ENCODE data around the gene CADM4.
"Not testable (repeated sequence)": the region's sequence is repeated elsewhere in the genome, so short reads cannot be mapped to it uniquely, and the experiment has no call there.

Gene CADM4

GRCh38 chr19:43616954-43617353 is 22.7 kb downstream of the CADM4 start:
- peaks cover 18% of the 10 kb centered on the region for H3K36me3 ChIP-seq (ENCODE audit: insufficient read depth, low read length)
- H3K9ac ChIP-seq (ENCODE audit: low read length) = no peak overlapping the region
- no peak overlapping the region for H3K27ac ChIP-seq (ENCODE audit: low read depth, low read length)
- H3K4me1 ChIP-seq (ENCODE audit: insufficient read depth, low read length) = peaks cover 18% of the 10 kb centered on the region
- H3K4me3 ChIP-seq (ENCODE audit: low read depth in 1 of 2, low read length in 2 of 2) = no peak overlapping the region
- no peaks in the 10 kb centered on the region for H3K27me3 ChIP-seq (ENCODE audit: control insufficient read depth in 1 of 2, insufficient read depth in 2 of 2, low read length in 2 of 2)
- no peaks in the 10 kb centered on the region for H3K9me3 ChIP-seq (ENCODE audit: low read length)

DNA sequence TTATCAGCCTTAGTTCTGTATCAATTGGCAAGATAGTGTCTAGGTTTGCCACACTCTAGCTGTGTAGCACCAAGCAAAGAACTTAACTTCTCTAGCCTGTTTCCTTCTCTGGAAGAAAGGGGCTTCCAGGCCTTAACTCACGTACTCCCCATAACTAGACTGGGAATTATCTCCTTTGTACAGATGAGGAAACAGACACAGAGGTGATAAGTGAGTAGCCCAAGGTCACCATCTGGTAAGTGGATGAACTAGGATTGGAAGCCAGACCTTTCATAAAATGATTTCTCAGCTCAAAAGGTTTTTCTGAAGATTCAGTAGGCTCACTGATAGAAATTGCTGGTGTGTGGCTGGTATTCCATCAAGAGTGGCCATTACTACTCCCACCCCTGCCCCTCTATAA is 23.3 kb downstream of the CADM4 start:
- H3K4me1 ChIP-seq (ENCODE audit: insufficient read depth, low read length) = peaks cover 18% of the 10 kb centered on the region
- no peak overlapping the region for H3K9ac ChIP-seq (ENCODE audit: low read length)
- no peak overlapping the region for H3K4me3 ChIP-seq (ENCODE audit: low read depth in 1 of 2, low read length in 2 of 2)
- no peaks in the 10 kb centered on the region for H3K27me3 ChIP-seq (ENCODE audit: control insufficient read depth in 1 of 2, insufficient read depth in 2 of 2, low read length in 2 of 2)
- peaks cover 23% of the 10 kb centered on the region for H3K36me3 ChIP-seq (ENCODE audit: insufficient read depth, low read length)
- H3K9me3 ChIP-seq (ENCODE audit: low read length) = no peaks in the 10 kb centered on the region
- no peak overlapping the region for H3K27ac ChIP-seq (ENCODE audit: low read depth, low read length)

- Histone ChIP-seq H3K27ac (ENCODE audit: low read depth, low read length) (no peak overlapping the region), H3K27me3 (ENCODE audit: control insufficient read depth in 1 of 2, insufficient read depth in 2 of 2, low read length in 2 of 2) (no peaks in the 10 kb centered on the region), H3K9ac (ENCODE audit: low read length) (no peak overlapping the region), H3K36me3 (ENCODE audit: insufficient read depth, low read length) (peaks cover 27% of the 10 kb centered on the region), H3K9me3 (ENCODE audit: low read length) (no peaks in the 10 kb centered on the region), H3K4me1 (ENCODE audit: insufficient read depth, low read length) (no peaks in the 10 kb centered on the region), H3K4me3 (ENCODE audit: low read depth in 1 of 2, low read length in 2 of 2) (no peak overlapping the region)
These were observed 27.3 kb downstream of the CADM4 start for GRCh38 chr19:43612374-43612773.

DNA sequence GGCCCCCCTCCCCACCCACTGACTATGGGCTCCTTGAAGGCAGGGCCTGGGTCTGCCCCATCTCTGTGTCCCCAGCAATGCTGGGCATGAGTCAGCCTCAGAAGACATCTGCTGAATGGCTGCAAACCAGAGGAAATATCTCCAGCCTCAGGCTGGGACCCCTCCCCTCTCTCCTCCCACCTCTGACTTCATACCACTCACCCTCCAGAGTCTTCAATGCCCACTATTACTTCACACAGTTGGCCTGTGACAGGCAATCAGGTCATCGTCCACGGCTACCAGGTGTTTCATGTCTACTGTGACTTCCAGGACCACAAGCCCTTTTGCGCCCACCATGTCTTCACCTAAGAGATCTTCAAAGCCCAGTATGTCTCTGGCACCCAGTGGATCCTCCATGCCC is 27.9 kb downstream of the CADM4 start, which contains the start of gene SRRM5:
TSS of gene SRRM5 (plus strand) at position 301 of the 400 bp plus-strand sequence. CDS start at position 335, 34 bp downstream.
- Histone ChIP-seq H3K27me3 (ENCODE audit: control insufficient read depth in 1 of 2, insufficient read depth in 2 of 2, low read length in 2 of 2) (no peaks in the 10 kb centered on the region), H3K36me3 (ENCODE audit: insufficient read depth, low read length) (peaks cover 33% of the 10 kb centered on the region), H3K27ac (ENCODE audit: low read depth, low read length) (no peak within 1 kb of the TSS), H3K9ac (ENCODE audit: low read length) (no peak within 1 kb of the TSS), H3K9me3 (ENCODE audit: low read length) (no peaks in the 10 kb centered on the region), H3K4me3 (ENCODE audit: low read depth in 1 of 2, low read length in 2 of 2) (no peak within 1 kb of the TSS), H3K4me1 (ENCODE audit: insufficient read depth, low read length) (no peaks in the 10 kb centered on the region)

- peaks cover 43% of the 10 kb centered on the region for H3K36me3 ChIP-seq (ENCODE audit: insufficient read depth, low read length)
These were observed 29.2 kb downstream of the CADM4 start for GRCh38 chr19:43610493-43610892.

DNA sequence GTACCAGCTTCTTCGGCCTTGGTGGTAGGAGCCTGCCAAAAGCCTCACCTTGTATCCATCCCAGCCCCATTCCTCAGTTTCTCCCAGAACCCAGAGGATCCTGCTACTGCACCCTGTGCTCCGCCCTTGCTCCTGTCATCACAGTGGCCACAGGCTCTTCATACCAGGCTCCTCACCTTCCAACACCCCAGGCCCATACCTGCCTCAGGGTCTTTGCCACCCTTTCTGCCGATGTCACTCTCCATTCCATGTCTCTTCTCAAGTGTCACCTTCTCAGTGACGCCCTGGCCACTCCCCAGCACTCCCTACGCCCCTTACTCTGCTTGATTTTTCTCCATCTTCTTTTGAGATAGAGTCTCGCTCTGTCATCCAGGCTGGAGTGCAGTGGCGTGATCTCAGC is 29.8 kb downstream of the CADM4 start:
- no peak overlapping the region for H3K4me3 ChIP-seq (ENCODE audit: low read depth in 1 of 2, low read length in 2 of 2)
- no peaks in the 10 kb centered on the region for H3K4me1 ChIP-seq (ENCODE audit: insufficient read depth, low read length)
- no peaks in the 10 kb centered on the region for H3K9me3 ChIP-seq (ENCODE audit: low read length)
- peaks cover 43% of the 10 kb centered on the region for H3K36me3 ChIP-seq (ENCODE audit: insufficient read depth, low read length)
- no peaks in the 10 kb centered on the region for H3K27me3 ChIP-seq (ENCODE audit: control insufficient read depth in 1 of 2, insufficient read depth in 2 of 2, low read length in 2 of 2)
- no peak overlapping the region for H3K27ac ChIP-seq (ENCODE audit: low read depth, low read length)
- no peak overlapping the region for H3K9ac ChIP-seq (ENCODE audit: low read length)

More at GRCh38 chr19:43610493-43610892, 29.2 kb downstream of the CADM4 start:
- no peaks in the 10 kb centered on the region for H3K9me3 ChIP-seq (ENCODE audit: low read length)
- no peaks in the 10 kb centered on the region for H3K4me1 ChIP-seq (ENCODE audit: insufficient read depth, low read length)
- no peak overlapping the region for H3K9ac ChIP-seq (ENCODE audit: low read length)
- no peak overlapping the region for H3K27ac ChIP-seq (ENCODE audit: low read depth, low read length)
- no peak overlapping the region for H3K4me3 ChIP-seq (ENCODE audit: low read depth in 1 of 2, low read length in 2 of 2)
- H3K27me3 ChIP-seq (ENCODE audit: control insufficient read depth in 1 of 2, insufficient read depth in 2 of 2, low read length in 2 of 2) = no peaks in the 10 kb centered on the region

GRCh38 chr19:43607238-43608205 is 32.1 kb downstream of the CADM4 start:
- H3K27me3 ChIP-seq (ENCODE audit: control insufficient read depth in 1 of 2, insufficient read depth in 2 of 2, low read length in 2 of 2) = no peaks in the 10 kb centered on the region
- H3K36me3 ChIP-seq (ENCODE audit: insufficient read depth, low read length) = peaks cover 29% of the 10 kb centered on the region
- no peak overlapping the region for H3K27ac ChIP-seq (ENCODE audit: low read depth, low read length)
- no peak overlapping the region for H3K4me3 ChIP-seq (ENCODE audit: low read depth in 1 of 2, low read length in 2 of 2)
- no peak overlapping the region for H3K9ac ChIP-seq (ENCODE audit: low read length)
- H3K9me3 ChIP-seq (ENCODE audit: low read length) = no peaks in the 10 kb centered on the region
- H3K4me1 ChIP-seq (ENCODE audit: insufficient read depth, low read length) = no peaks in the 10 kb centered on the region

GRCh38 chr19:43606569-43607229 is 33.0 kb downstream of the CADM4 start:
- H3K36me3 ChIP-seq (ENCODE audit: insufficient read depth, low read length) = peaks cover 22% of the 10 kb centered on the region
- no peak overlapping the region for H3K9ac ChIP-seq (ENCODE audit: low read length)

DNA sequence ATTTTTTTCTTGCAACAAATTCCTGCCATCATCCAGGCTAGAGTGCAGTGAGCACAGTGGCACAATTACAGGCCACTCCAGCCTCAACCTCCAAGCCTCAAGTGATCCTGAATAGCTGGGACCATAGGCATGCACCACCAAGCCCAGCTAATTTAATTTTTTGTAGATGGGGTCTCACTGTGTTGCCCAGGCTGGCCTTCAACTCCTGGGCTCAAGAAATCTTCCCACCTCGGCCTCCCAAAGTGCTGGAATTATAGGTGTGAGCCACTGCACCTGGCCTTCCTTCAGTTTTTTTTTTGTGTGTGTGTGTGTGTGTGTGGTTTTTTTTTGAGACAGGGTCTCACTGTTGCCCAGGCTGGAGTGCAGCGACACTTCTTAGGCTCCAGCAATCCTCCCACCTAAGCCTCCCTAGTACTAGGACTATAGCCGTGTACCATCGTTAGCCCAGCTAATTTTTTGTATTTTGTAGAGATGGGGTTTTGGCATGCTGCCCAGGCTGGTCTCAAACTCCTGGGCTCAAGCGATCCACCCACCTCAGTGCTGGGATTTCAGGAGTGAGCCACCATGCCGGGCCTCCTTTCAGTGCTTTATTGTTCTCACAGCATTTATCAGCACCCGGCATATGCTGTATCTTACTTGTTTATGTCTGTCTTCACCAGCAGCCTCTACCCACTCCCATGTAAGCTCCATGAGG is 33.6 kb downstream of the CADM4 start:
- Histone ChIP-seq H3K36me3 (ENCODE audit: insufficient read depth, low read length) (peaks cover 24% of the 10 kb centered on the region), H3K4me3 (ENCODE audit: low read depth in 1 of 2, low read length in 2 of 2) (no peak overlapping the region), H3K27ac (ENCODE audit: low read depth, low read length) (no peak overlapping the region), H3K27me3 (ENCODE audit: control insufficient read depth in 1 of 2, insufficient read depth in 2 of 2, low read length in 2 of 2) (no peaks in the 10 kb centered on the region), H3K4me1 (ENCODE audit: insufficient read depth, low read length) (no peaks in the 10 kb centered on the region), H3K9me3 (ENCODE audit: low read length) (no peaks in the 10 kb centered on the region), H3K9ac (ENCODE audit: low read length) (no peak overlapping the region)

More at GRCh38 chr19:43606569-43607229, 33.0 kb downstream of the CADM4 start:
- H3K27ac ChIP-seq (ENCODE audit: low read depth, low read length) = no peak overlapping the region
- H3K27me3 ChIP-seq (ENCODE audit: control insufficient read depth in 1 of 2, insufficient read depth in 2 of 2, low read length in 2 of 2) = no peaks in the 10 kb centered on the region
- no peak overlapping the region for H3K4me3 ChIP-seq (ENCODE audit: low read depth in 1 of 2, low read length in 2 of 2)
- H3K4me1 ChIP-seq (ENCODE audit: insufficient read depth, low read length) = no peaks in the 10 kb centered on the region
- H3K9me3 ChIP-seq (ENCODE audit: low read length) = no peaks in the 10 kb centered on the region

GRCh38 chr19:43600326-43600725 is 39.3 kb downstream of the CADM4 start:
- H3K27me3 ChIP-seq (ENCODE audit: control insufficient read depth in 1 of 2, insufficient read depth in 2 of 2, low read length in 2 of 2); H3K4me3 ChIP-seq (ENCODE audit: low read depth in 1 of 2, low read length in 2 of 2); H3K9ac ChIP-seq (ENCODE audit: low read length); H3K27ac ChIP-seq (ENCODE audit: low read depth, low read length); H3K9me3 ChIP-seq (ENCODE audit: low read length): not testable (repeated sequence)
- Histone ChIP-seq H3K4me1 (ENCODE audit: insufficient read depth, low read length) (peaks cover 16% of the 10 kb centered on the region), H3K36me3 (ENCODE audit: insufficient read depth, low read length) (peaks cover 13% of the 10 kb centered on the region)

- Histone ChIP-seq H3K36me3 (ENCODE audit: insufficient read depth, low read length) (peaks cover 13% of the 10 kb centered on the region), H3K4me1 (ENCODE audit: insufficient read depth, low read length) (peaks cover 17% of the 10 kb centered on the region), H3K4me3 (ENCODE audit: low read depth in 1 of 2, low read length in 2 of 2) (no peak overlapping the region), H3K27ac (ENCODE audit: low read depth, low read length) (no peak overlapping the region), H3K9ac (ENCODE audit: low read length) (no peak overlapping the region), H3K9me3 (ENCODE audit: low read length) (no peaks in the 10 kb centered on the region), H3K27me3 (ENCODE audit: control insufficient read depth in 1 of 2, insufficient read depth in 2 of 2, low read length in 2 of 2) (no peaks in the 10 kb centered on the region)
These were observed 39.9 kb downstream of the CADM4 start for GRCh38 chr19:43599635-43600295.

All from muscle layer of colon (tissue), 2 donors.